K562 (cell line): ENCODE data around the gene IGF1R. TPM values are rescaled to one million over a fixed set of nuclear protein-coding genes. Genes with fewer than 3 reads are reported as not detected.

Experiments used
- ATAC-seq: fragments of 200-7000 bp; cut with Tn5 transposase; 3 replicates; pipeline ENCODE4 v1.9.1; 2020; ENCODE audit warnings: moderate library complexity
- BruUV-seq: library from RNA; stranded (reverse); fragments of 400-500 nt; replicated peaks from 2 replicates; lab custom pipeline; 2021; lab: Mats Ljungman, UMichigan
- CTCF ChIA-PET: fragments of 300-600 bp; formaldehyde crosslinking; extraction: SDS; loops from one replicate; lab custom pipeline; 2021; ENCODE audit warnings: low intra/inter-chr PET ratio; lab: Yijun Ruan, JAX
- POLR2A ChIA-PET: fragments of 300-600, 350-650 bp; sonication (Branson Sonifier 250); formaldehyde crosslinking; extraction: SDS; loops from one replicate; lab custom pipeline; 2021; ENCODE audit warnings: antibody characterized with exemption, inconsistent platforms; lab: Yijun Ruan, JAX
- DNase-seq, 4 experiments: peaks; one replicate each; pipeline versions ENCODE4 v3.0.0 to v3.0.0-alpha.2; 2011 to 2018; ENCODE audit warnings: low spot score in 3 of 4, mixed read lengths in 3 of 4; ENCODE audit errors: extremely low read depth in 1 of 4
- FAIRE-seq: peaks from 2 replicates; lab custom pipeline; 2011; peaks lifted over from hg19 to GRCh38; lab: Jason Lieb, UNC
- H2AFZ ChIP-seq: 2 replicates; pipeline ENCODE4 v1.6.0; 2011; ENCODE audit warnings: low read depth, low read length, control low read depth, inconsistent platforms
- H3K27ac ChIP-seq: fragments of 200-600 bp; 3 replicates; pipeline ENCODE4 v1.8.0; 2011; ENCODE audit warnings: low read depth, mild to moderate bottlenecking, control low read depth, inconsistent platforms, low read length, moderate library complexity, mixed read lengths; ENCODE audit errors: extremely low read depth
- H3K27me3 ChIP-seq, 2 experiments: fragments of 300-600 bp in 1 of 2; 2 replicates in 1 of 2; 3 replicates in 1 of 2; pipeline versions ENCODE4 v1.6.0 to v1.8.0; 2011; ENCODE audit warnings: inconsistent platforms in 2 of 2, low read length in 2 of 2, mild to moderate bottlenecking in 1 of 2, mixed read lengths in 1 of 2, moderate library complexity in 1 of 2; ENCODE audit not compliant: control insufficient read depth in 2 of 2, insufficient read depth in 2 of 2
- H3K36me3 ChIP-seq: fragments of 300-600 bp; 3 replicates; pipeline ENCODE4 v1.8.0; 2011; ENCODE audit warnings: mild to moderate bottlenecking, low read length, inconsistent platforms; ENCODE audit not compliant: control insufficient read depth, insufficient read depth
- H3K4me1 ChIP-seq, 2 experiments: fragments of 200-600 bp in 1 of 2; replicated peaks in 1 of 2; 2 replicates in 1 of 2; 3 replicates in 1 of 2; pipeline versions ENCODE4 v1.5.1 to v1.8.0; 2011; ENCODE audit warnings: inconsistent platforms in 2 of 2, low read length in 2 of 2, mild to moderate bottlenecking in 1 of 2, mixed read lengths in 1 of 2, moderate library complexity in 1 of 2; ENCODE audit not compliant: control insufficient read depth in 2 of 2, insufficient read depth in 2 of 2
- H3K4me2 ChIP-seq: 2 replicates; pipeline ENCODE4 v1.6.1; 2011; ENCODE audit warnings: low read length, control low read depth, inconsistent platforms, mixed read lengths; ENCODE audit not compliant: insufficient read depth
- H3K4me3 ChIP-seq: fragments of 200-600 bp; sonication (generic), shearing (Covaris generic); 2 replicates; pipeline ENCODE4 v1.5.1; 2016; ENCODE audit warnings: control low read depth, inconsistent platforms
- H3K79me2 ChIP-seq: fragments of 200-600 bp; 3 replicates; pipeline ENCODE4 v1.8.0; 2011; ENCODE audit warnings: low read length, inconsistent platforms; ENCODE audit not compliant: control insufficient read depth, insufficient read depth
- H3K9ac ChIP-seq, 2 experiments: 2 replicates each; pipeline versions ENCODE4 v1.6.0 to v1.6.1; 2011; ENCODE audit warnings: low read depth in 2 of 2, low read length in 2 of 2, control low read depth in 1 of 2, inconsistent platforms in 1 of 2, mild to moderate bottlenecking in 1 of 2, mixed read lengths in 1 of 2; ENCODE audit not compliant: insufficient read depth in 1 of 2
- H3K9me1 ChIP-seq: one replicate; pipeline ENCODE4 v1.6.0; 2011; ENCODE audit warnings: inconsistent platforms, mild to moderate bottlenecking, low read length, moderate library complexity; ENCODE audit not compliant: control insufficient read depth, insufficient read depth
- H3K9me3 ChIP-seq: replicated peaks from 2 replicates; pipeline ENCODE4 v1.5.1; 2011; ENCODE audit warnings: low read depth, low read length, inconsistent platforms; ENCODE audit not compliant: control insufficient read depth, insufficient read depth
- H4K20me1 ChIP-seq: replicated peaks from 2 replicates; pipeline ENCODE4 v1.6.1; 2011; ENCODE audit warnings: low read length, inconsistent platforms, mixed read lengths; ENCODE audit not compliant: control insufficient read depth, insufficient read depth
- BCOR ChIP-seq: fragments of 450-650 bp; IDR thresholded peaks from 2 replicates; pipeline ENCODE4 v1.6.1; 2016
- EP300 ChIP-seq: IDR thresholded peaks from 2 replicates; pipeline ENCODE4 v1.6.1; 2012; ENCODE audit warnings: low read length, improper control_type of control experiment
- PHTF2 ChIP-seq: fragments of 250-450 bp; sonication (Bioruptor Pico); IDR thresholded peaks from 2 replicates; pipeline ENCODE4 v1.5.0; 2021; ENCODE audit warnings: mild to moderate bottlenecking
- RCOR1 ChIP-seq, 2 experiments: IDR thresholded peaks; 2 replicates each; pipeline ENCODE4 v1.6.1; 2012; ENCODE audit warnings: low read depth in 2 of 2, low read length in 2 of 2, borderline replicate concordance in 1 of 2, improper control_type of control experiment in 1 of 2
- SMAD2 ChIP-seq: fragments of 150-350 bp; IDR thresholded peaks from 2 replicates; pipeline ENCODE4 v1.6.1; 2014; ENCODE audit warnings: low read depth, mild to moderate bottlenecking, low read length
- TOE1 ChIP-seq, 2 experiments: fragments of 450-650 bp in 1 of 2; sonication (generic) in 1 of 2; formaldehyde crosslinking in 1 of 2; IDR thresholded peaks; 2 replicates each; pipeline versions ENCODE4 v1.7.1 to v1.8.0; 2016 to 2022; ENCODE audit warnings: borderline replicate concordance in 2 of 2, mild to moderate bottlenecking in 2 of 2, antibody characterized with exemption in 1 of 2, inconsistent platforms in 1 of 2, low read depth in 1 of 2, missing genetic modification reagents in 1 of 2, moderate library complexity in 1 of 2
- ZBTB5 ChIP-seq: fragments of 450-650 bp; IDR thresholded peaks from 2 replicates; pipeline ENCODE4 v1.6.1; 2017; ENCODE audit warnings: antibody characterized with exemption
- ZFPM2 ChIP-seq: fragments of 250-450 bp; sonication (Bioruptor Pico); IDR thresholded peaks from 2 replicates; pipeline ENCODE4 v1.5.1; 2022; ENCODE audit warnings: mild to moderate bottlenecking
- ZNF174 ChIP-seq: fragments of 250-450 bp; sonication (Bioruptor Pico); IDR thresholded peaks from 2 replicates; pipeline ENCODE4 v1.4.0; 2020; ENCODE audit warnings: mild to moderate bottlenecking
- ZNF239 ChIP-seq: fragments of 250-450 bp; sonication (Bioruptor Pico); IDR thresholded peaks from 2 replicates; pipeline ENCODE4 v1.4.0; 2020; ENCODE audit warnings: mild to moderate bottlenecking
- WGBS: fragments of 100-300 bp; shearing (Covaris generic); methylation state at CpG from one replicate; pipeline ENCODE4 v1.1.6; 2016; ENCODE audit warnings: low coverage, mixed read lengths; ENCODE audit not compliant: insufficient coverage; ENCODE audit errors: missing lambda C conversion rate; 5-methylcytosine and 5-hydroxymethylcytosine counted together
- in situ Hi-C: fragments of 300-500 bp; cut with MboI; formaldehyde crosslinking; loops from 4 replicates; pipeline ENCODE4 v1.15.0; 2018; ENCODE audit warnings: inconsistent platforms, mixed read lengths
- intact Hi-C: fragments of 100-400 bp; cut with micrococcal nuclease; formaldehyde crosslinking; loops from 2 replicates; pipeline ENCODE4 v1.14.2; 2022
- polyA plus RNA-seq, 8 experiments: library from polyadenylated mRNA; depleted of rRNA in 4 of 8; stranded (reverse) in 5 of 8; unstranded in 3 of 8; fragments of >200 nt; fragmentation: Nextera tagmentation in 2 of 8; fragmentation: Illumina TruSeq in 1 of 8; extraction: Ambion mirVana in 2 of 8; extraction: Trizol in 1 of 8; gene quantifications; 2 replicates each; pipeline versions ENCODE4 v1.2.1 to v1.2.3, GENCODE V29; 2011 to 2014; ENCODE audit warnings: inconsistent platforms in 1 of 8, missing spikeins in 1 of 8
- total RNA-seq, 7 experiments: library from RNA; depleted of rRNA in 6 of 7; stranded (reverse); fragments of >200 nt in 6 of 7; fragmentation: Illumina TruSeq in 2 of 7; extraction: Trizol in 2 of 7; gene quantifications; 2 replicates each; pipeline versions ENCODE4 v1.2.1 to v1.2.3, GENCODE V29; 2011 to 2021; ENCODE audit warnings: low replicate concordance in 1 of 7

IGF1R gene
- total and polyA plus RNA-seq, 9 of the 15 experiments (the other 6 are each of a cell fraction or from before 2014, with no cell fraction given): 0.35 to 8.0 (median 1.6) TPM

GRCh38 chr15:98700519-98700918, 52.2 kb downstream of the IGF1R start (continued):
- TF ChIP-seq SMAD2 (no peak), ZNF174 (no peak), PHTF2 (CRISPR knock-in tag) (no peak), RCOR1 (IDR thresholded peaks at IDR 0.05; ENCODE audit: borderline replicate concordance in 1 of 2, low read depth in 2 of 2, low read length in 2 of 2) (no peak)

- POLR2A ChIA-PET: no interaction called here
- no peak for FAIRE-seq
- intact Hi-C loops (no loop called here), in situ Hi-C loops (no loop called here)
- no peak for DNase-seq
- no peaks in the 10 kb centered on the region for H3K9me3 ChIP-seq
- no peaks in the 10 kb centered on the region for H3K79me2 ChIP-seq
- peaks cover 27% of the 10 kb centered on the region for H4K20me1 ChIP-seq
- CTCF ChIA-PET: no interaction called here
- H3K9ac ChIP-seq: no peak overlapping the region
- no peak overlapping the region for H3K4me2 ChIP-seq
- TF ChIP-seq ZBTB5 (no peak), EP300 (no peak), BCOR (no peak), ZFPM2 (no peak), ZNF239 (CRISPR knock-in tag) (no peak), TOE1 (IDR thresholded peaks at IDR 0.05; ENCODE audit: borderline replicate concordance) (no peak), TOE1 (CRISPR knock-in tag; IDR thresholded peaks at IDR 0.05; ENCODE audit: borderline replicate concordance, low read depth) (no peak)
- ATAC-seq: no peak
- H3K27ac ChIP-seq: no peak overlapping the region
- no peaks in the 10 kb centered on the region for H3K9me1 ChIP-seq
- H3K4me3 ChIP-seq: no peak overlapping the region
- no peaks in the 10 kb centered on the region for H3K4me1 ChIP-seq
- H2AFZ ChIP-seq: no peak overlapping the region
- H3K27me3 ChIP-seq: peaks cover 9 to 36% of the 10 kb centered on the region in 2 experiments; a peak in 4 of 5 replicates
- no peaks in the 10 kb centered on the region for H3K36me3 ChIP-seq
- 1% methylated on average over 6 of the region's 6 CpGs for WGBS
- BruUV-seq: no TSS peak
Observed at GRCh38 chr15:98703126-98703685, 54.9 kb downstream of the IGF1R start.
